GM21390 (cell line): Measurements from ENCODE around the gene TMEM53.
"Not testable (repeated sequence)": the region's sequence is repeated elsewhere in the genome, so short reads cannot be mapped to it uniquely, and the experiment has no call there.

Experiments
- ATAC-seq: cut with Tn5 transposase; IDR thresholded peaks from one replicate; pipeline ENCODE4 v1.9.1; 2021; ENCODE audit not compliant: unreplicated experiment

Gene TMEM53

DNA sequence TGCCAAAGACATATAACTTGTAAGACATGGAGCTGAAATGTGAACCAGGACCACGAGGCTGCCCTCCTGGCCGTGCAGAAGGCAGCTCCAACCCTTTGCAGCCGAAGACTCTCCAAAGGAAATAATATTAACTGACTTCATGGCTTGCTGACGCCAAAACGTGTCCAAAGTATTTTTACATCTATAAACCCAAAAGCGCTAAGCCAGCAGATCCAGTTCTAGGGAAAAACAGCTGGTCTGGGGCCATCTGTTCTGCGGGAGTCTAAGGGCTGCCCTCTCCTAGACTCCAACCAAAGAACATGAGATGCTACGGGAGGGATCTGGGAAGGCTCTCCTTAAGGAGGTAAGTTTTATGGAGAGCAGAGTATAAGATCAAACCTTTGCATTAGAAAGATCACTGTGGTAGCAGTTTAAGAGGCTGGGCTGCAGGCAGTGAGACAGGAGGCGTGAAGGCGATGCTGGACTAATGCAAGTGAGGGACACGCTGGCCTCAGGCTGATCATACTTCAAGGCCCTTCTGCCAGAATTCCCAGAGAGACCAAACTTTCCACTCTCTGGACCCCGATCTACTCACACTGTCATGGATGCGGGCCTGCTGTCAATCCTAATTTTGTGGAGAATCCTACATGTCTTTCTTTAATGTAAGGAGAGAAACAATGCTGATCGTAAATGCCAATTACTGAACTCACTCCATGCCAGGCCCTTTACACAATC is 1.2 kb downstream of the TMEM53 start:
- ATAC-seq = no peak

GRCh38 chr1:44672254-44672955 is 1.9 kb downstream of the TMEM53 start:
- ATAC-seq = no peak

- ATAC-seq = no peak
These were observed 3.3 kb downstream of the TMEM53 start for GRCh38 chr1:44670751-44671640.

DNA sequence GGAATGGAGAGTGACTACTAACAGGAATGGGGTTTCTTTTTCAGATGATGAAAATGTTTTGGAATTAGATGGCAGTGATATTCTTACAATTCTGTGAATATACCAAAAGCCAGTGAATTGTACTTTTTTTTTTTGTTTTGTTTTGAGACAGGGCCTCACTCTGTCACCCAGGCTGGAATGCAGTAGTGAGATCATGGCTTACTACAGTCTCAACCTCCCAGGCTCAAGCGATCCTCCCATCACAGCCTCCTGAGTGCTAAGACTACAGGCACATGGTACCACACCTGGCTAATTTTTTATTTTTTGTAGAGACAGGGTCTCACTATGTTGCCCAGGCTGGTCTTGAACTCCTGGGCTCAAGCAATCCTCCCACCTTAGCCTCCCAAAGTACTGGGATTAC is 7.6 kb downstream of the TMEM53 start:
- not testable (repeated sequence) for ATAC-seq

- ATAC-seq = no peak
These were observed 9.4 kb downstream of the TMEM53 start for GRCh38 chr1:44664730-44665370.

DNA sequence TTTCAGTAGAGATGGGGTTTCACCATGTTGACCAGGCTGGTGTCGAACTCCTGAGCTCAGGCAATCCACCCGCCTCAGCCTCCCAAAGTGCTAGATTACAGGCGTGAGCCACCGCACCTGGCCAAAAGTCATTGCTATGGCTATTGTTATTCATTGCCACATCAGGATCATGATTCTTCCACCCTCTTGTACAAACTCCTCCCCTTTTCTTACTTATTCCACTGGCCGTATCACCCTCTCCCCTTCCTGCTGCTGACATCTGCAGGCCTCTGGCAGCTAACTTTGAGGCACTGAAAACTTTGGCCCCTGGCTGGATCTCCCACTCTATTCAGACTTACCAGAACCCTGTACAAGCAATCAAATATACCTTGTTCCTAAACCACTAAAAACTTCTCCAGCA is 10.9 kb downstream of the TMEM53 start:
- ATAC-seq = no peak

DNA sequence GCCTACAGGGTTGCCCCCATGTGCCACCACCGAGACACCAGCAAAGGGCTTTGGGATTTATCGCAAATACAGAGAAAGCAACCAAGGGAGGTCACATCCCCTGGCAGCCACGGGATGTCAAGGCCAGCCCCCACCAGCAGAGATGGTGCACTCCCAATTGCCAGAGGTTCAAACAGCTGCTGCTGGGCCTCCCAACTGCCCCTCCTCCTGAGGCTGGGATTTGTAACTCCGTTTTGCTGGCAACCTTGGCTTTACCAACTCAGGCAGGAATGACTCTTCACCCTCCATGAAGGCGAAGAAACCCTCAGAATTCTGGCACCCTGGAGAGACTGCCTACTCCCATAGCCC is 11.6 kb downstream of the TMEM53 start:
- ATAC-seq = no peak

DNA sequence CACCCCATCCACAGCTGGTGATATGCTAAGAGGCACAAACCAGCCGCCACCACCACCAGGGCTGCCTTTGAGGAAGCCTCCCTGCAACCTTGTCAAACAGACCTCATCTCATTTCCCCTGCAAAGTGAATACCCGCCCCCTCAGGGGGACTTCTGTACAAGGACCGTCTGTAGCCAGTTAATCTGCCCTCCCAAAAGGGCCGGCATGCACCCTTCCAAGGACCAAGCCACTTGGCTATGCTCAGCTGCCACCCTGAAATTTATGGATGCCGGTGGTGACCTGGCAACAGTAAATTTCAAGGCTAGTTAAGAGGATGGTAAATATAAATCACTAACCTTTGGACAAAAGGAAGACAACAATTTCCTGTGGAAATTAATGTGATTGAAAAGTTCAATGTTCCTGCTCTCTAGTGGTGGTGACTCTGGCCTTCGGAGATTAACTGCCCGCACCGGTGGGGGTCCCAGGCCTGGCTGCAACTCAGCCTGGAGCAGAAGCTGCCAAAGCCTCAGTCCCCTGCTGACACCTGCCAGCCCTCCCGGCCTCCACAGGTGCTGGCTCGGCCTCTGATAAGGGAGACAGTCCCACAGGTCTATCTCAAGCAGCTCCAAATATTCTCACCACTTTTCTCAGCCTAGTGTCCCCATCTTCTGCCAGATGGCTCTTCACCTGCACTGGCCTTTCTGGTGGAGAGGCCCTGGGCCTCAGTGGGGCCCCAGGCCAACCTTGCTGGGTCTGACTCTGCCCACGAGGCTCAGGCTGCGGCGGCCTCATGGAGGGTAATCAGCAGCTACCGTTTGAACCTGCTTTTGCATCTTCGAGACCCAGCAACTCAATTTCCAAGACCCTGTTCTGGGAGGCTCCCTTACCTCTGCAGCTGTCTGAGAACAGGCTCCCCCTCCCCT is 12.2 kb downstream of the TMEM53 start:
- ATAC-seq = no peak

DNA sequence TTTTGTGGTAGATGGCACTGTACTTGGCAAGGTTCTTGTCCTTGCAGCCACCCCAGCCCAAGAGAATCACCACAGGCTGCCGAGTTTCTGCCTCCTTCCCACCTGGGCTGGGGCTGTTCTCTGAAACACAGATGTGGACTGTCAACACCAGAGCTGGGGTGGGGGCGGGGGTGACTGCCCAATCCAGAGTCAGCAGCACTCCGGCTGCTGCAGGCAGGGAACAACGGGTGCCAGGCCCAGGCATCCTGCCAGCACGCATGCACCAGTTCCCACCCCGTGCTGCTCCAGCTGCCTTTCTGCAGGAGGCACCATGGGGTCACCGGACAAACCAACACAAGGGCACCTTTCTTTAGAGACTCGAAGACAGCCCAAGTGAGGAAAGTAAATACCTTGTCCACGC is 14.1 kb downstream of the TMEM53 start:
- ATAC-seq = no peak

DNA sequence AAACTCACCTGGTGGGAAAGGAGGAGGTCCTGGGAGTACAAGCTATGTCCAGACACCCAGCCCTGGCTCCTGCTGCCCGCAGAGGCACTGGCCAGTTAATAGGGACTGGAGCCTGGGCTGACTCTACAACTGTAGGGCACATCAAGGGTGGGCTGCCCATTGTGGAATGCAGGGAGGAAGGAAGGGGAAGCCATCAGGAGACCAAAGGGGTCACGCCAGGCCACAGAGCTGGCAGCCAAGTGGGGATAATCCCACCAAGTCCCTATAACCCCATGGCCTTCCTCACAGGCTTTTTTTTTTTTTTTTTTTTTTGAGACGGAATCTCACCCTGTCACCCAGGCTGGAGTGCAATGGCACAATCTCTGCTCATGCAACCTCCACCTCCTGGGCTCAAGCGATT is 14.7 kb downstream of the TMEM53 start:
- no peak for ATAC-seq

GRCh38 chr1:44655609-44656008 is 18.7 kb downstream of the TMEM53 start:
- no peak for ATAC-seq

DNA sequence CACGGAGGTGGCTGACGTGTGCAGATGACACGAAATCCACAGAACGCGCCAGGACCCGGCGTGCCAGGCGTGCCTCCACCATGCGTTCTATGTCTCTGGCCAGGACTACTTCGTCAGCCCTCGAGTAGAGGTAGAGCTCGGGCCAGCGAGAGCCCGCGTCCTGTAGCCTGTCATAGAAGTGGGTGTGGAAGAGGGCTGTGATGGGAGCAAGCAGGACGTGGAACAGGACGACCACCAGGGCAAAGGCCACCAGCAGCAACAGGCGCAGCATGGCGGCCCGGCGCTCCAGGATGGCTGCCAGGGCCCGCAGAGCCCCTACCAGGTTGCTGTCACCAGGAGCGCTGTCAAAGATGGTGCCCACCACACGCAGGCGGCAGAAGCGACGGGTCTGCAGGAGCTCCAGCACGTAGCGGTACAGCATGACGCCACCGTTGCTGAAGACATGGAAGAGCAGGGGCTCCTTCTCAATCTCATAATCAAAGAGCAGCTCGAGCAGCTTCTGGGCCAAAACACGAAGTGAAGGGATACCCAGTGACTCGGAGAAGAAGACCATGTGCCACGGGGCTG is 19.6 kb downstream of the TMEM53 start:
- ATAC-seq = no peak

DNA sequence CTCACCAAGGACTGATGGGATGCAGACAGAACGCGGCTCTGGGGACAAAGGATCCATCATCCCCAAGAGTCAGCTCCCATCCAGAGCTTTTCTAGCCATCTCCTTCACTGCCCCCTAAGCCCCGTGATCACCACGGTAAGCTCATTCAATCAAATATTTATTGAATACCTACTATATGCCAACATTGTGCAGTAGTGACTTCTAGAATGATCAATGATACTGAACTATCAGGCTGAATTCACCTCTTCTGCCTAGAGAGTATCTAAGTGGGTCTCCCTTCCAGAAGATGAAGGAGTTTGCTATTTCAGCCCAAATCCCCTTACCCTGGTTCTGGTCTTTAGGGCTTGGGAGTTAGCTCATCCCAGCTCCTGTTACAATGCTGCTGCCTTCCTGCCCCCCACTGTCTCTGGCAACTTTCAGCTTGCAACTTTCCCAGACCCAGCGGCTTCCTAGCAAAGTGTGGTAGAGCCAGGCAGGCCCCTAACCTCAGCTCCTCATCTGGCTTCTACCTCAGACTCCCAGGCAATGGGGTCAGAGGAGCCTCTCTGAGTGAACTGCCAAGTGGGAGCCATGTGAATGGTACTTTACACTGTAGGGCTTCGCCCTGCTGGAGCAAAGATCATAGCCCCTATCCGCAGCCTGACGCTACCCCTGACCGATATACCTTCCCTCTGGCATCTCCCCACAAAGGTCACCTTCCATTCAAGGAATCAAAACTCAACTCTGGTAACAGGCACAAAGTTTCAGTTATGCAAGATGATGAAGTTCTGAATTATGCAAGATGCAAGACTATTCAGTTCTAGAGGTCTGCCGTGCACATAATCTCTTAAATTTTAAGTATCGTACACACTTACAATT is 20.9 kb downstream of the TMEM53 start:
- ATAC-seq = no peak

GRCh38 chr1:44652445-44653106 is 21.7 kb downstream of the TMEM53 start:
- peak; percentile 69 for ATAC-seq

- ATAC-seq = no peak
These were observed 23.2 kb downstream of the TMEM53 start for GRCh38 chr1:44651069-44651468.

DNA sequence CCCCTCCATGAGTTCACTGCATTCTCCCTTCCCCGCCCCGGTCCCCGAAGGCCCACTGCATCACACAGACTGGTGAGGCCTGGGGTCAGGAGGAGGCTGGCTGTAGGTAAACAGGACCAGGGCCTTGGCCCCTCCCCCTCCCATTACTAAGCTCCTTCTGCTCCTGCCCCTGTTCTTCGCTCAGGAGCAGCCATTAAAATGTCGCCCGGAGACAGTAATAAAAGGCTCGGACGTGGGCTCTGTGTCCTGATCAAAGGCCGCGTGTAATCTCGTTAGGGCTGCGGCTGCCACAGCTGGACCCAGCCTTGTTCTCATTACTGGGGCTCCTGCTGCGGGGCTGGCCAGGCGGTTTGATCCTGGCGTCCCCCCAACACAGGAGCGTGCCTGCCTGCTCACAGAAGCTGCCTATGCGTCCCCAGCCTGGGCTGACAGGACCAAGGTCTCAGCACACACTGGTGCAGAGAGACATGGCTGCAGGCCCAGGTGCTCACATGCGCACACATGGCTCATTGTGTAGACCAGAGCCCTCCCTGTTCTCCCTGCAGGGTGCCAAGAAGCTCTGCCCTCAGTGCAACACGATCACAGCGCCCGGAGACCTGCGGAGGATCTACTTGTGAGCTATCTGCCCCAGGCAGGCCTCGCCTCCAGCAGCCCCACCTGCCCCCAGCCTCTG is 24.0 kb downstream of the TMEM53 start:
- ATAC-seq = no peak

DNA sequence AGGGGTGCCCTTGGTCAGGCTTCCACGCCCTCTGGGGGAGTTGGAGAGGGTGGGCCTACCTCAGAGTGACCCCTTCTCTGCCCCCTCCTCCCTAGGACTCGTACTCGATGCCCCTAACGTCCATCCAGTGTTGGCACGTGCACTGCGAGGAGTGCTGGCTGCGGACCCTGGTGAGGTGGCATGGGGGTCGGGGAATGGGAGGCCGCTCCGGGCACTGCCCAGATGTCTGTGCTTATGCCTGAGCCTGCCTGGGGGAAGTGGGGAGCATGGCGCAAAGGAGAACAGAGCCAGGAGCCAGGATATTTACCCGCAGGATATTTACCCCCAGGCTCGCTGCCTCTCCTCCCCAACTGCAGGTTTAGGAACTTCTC is 24.5 kb downstream of the TMEM53 start:
- ATAC-seq = no peak
